Kidney tubule cell (primary cell): ENCODE results near the gene BEST1.
"Not testable (repeated sequence)": the region's sequence is repeated elsewhere in the genome, so short reads cannot be mapped to it uniquely, and the experiment has no call there.

Experiments used
- DNase-seq: peaks from one replicate; pipeline ENCODE4 v3.0.0-alpha.2; 2018; ENCODE audit warnings: low spot score

Gene BEST1

DNA sequence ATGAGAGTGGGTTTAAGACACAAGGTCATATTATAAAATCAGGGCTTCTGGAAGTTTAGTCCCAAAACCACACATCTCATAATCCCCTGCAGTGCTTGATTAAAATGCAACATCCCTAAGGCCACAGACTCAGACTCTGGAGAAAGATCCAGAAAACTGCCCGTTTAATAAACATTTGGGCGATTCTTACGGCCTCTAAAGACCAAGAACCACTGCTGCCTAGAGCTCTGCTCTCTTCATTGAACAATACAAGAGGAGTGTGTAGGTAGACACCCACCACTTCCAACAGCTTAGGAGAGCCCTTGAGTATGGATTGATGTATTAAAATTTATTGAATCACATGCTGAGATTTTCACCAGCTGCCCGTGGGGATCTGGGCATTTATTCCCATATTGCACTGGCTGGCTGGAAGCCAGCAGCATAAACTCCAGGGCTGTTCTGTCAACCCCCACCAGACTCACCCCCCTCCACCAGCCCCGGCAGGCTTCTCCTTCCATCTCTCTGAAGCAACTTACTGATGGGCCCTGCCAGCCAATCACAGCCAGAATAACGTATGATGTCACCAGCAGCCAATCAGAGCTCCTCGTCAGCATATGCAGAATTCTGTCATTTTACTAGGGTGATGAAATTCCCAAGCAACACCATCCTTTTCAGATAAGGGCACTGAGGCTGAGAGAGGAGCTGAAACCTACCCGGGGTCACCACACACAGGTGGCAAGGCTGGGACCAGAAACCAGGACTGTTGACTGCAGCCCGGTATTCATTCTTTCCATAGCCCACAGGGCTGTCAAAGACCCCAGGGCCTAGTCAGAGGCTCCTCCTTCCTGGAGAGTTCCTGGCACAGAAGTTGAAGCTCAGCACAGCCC lies 749 bp upstream of the BEST1 start:
- peak; percentile 35 for DNase-seq

DNA sequence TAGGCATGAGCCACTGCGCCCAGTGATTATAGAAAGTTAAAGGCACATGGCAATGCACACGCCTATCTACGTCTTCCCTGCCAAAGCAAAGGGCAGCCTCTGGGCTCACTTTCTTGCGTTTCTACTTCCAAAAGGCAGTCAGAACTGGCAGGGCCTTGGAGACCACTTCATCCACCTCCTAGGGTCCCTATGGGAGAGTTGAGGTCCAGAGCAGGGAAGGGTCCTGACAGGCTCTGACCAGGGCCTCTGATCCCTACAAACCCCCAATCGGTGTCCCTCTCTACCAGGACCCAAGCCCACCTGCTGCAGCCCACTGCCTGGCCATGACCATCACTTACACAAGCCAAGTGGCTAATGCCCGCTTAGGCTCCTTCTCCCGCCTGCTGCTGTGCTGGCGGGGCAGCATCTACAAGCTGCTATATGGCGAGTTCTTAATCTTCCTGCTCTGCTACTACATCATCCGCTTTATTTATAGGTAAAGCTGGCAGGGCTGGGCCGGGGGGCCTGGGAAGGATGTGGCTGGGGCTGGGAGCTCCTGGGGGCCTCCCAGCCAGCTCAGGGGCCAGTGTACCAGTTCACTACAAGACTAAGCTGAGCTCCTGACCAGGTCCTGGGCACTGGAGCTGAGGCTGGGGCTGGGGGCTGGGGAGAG lies 1.5 kb downstream of the BEST1 start:
- no peak for DNase-seq

DNA sequence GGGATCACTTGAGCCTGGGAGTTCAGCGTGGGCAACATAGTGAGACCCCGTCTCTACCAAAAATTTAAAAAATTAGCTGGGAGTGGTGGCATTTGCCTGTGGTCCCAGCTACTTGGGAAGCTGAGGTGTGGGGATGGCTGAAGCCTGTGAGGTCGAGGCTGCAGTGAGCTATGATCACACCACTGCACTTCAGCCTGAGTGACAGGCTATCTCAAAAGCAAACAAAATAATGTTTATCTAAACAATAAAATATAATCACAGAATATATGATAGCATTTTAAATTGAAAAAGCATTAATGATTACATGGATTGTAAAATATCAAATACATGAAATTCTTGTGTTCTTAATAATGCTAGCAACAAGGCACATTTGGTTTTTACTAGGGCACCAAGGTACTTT lies 2.7 kb downstream of the BEST1 start:
- DNase-seq: no peak

DNA sequence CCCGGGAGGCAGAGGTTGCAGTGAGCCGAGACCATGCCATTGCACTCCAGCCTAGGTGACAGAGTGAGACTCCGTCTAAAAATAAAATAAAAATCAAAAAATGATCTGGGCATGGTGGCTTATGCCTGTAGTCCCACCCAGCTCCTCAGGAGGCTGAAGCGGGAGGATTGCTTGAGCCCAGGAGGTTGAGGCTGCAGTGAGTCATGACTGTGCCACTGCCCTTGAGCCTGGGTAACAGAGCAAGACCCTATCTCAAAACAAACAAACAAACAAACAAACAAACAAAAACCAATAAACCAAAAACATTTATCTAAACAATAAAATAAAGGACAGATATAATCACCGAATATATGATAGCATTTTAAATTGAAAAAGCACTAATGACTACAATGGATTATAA lies 3.5 kb downstream of the BEST1 start:
- not testable (repeated sequence) for DNase-seq

DNA sequence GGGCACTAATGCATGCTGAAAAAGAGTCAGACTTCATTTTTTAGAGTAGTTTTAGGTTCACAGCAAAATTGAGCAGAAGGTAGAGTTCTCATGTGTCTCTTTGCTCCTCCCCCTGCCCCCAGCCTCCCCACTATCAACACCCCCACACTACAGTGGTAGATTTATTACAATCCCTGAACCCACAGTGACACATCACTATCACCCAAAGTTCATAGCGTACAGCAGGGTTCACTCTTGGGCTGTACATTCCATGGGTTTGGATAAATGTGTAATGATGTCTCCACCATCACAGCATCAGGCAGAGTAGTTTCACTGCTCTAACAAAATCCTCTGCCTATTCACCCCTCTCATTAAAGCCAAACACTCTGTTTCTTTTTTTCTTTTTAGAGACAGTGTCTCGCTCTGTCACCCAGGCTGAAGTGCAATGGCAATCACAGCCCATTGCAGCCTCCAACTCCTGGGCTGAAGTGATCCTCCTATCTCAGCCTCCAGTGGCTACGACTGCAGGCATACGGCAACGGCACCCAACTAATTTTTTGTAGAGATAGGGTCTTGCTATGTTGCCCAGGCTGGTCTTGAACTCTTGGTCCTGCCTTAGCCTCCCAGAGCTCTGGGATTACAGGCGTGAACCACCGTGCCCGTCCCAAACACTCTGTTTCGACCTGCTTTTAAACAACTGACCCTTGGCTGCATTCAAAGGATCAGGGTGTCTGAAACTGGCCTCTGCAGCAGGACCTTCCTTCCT lies 4.1 kb downstream of the BEST1 start:
- no peak for DNase-seq

DNA sequence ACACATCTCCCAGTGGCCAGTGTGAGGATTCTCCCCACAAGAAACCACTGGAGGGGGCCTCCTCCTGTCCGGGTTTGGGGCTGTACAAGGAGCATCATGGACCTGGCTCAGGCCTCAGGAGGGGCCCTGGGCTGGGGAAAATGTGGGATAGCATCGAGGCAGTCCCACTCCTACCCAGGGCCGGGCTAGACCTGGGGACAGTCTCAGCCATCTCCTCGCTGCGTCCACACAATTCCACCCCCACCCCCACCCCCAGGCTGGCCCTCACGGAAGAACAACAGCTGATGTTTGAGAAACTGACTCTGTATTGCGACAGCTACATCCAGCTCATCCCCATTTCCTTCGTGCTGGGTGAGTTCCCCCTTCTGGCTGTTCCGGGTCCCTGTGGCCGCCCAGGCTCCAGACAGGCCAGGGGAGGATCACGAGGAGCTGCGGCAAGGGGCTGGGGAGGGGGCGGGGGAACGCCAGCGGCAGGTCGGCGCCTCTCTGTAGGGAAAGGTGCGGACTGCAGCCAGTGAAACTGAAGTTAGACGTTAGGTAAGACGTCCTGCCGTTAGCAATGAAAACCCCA lies 4.8 kb downstream of the BEST1 start:
- DNase-seq: peak; percentile 54

DNA sequence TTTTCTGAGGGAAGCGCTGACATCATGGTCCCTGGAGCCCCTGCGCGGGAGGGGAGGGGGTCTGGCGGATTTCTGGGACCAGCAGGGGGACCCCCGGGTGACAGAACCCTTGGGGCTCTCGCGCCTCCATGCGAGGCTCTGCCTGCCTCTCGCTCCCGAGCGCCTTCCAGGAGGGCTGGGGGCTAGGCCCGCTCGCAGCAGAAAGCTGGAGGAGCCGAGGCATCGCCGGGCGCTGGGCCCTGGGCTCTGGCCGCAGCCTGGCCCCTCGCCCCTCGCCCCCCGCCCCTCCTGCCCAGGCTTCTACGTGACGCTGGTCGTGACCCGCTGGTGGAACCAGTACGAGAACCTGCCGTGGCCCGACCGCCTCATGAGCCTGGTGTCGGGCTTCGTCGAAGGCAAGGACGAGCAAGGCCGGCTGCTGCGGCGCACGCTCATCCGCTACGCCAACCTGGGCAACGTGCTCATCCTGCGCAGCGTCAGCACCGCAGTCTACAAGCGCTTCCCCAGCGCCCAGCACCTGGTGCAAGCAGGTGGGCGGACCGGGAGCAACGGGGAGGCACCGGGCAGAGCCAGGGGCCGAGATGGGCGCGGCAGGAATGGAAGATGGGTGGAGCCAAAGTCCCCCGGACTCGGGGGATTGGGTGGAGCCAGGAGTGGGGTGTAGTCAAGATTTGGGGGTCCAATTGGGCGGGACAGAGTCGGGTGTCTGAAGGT lies 5.4 kb downstream of the BEST1 start:
- DNase-seq: no peak

DNA sequence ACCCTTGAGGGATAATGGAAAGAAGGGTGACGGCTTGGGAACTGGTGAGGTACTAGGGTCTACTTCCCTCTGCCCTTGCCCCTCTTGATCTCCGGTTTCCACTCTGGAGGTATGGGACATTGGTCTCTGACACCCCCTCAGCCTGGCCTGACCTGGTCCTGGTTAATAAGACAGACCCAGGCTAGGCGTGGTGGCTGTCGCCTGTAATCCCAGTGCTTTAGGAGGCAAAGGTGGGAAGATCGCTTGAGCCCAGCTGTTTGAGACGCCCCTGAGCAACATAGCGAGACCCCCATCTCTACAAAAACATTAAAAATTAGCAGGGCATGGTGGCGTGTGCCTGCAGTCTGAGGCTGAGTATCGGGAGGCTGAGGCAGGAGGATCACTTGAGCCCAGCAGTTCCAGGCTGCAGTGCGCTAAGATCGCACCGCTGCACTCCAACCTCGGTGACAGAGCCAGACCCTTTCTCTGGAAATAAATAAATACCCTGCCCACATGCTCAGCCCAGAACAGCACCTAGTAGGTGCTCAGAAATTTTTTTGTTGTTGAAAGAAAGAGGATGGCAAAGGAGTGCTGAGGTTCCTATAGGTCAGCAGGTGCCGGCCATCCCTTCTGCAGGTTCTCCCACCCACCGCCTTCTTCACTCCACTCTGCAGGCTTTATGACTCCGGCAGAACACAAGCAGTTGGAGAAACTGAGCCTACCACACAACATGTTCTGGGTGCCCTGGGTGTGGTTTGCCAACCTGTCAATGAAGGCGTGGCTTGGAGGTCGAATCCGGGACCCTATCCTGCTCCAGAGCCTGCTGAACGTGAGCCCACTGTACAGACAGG lies 6.3 kb downstream of the BEST1 start:
- DNase-seq: no peak

DNA sequence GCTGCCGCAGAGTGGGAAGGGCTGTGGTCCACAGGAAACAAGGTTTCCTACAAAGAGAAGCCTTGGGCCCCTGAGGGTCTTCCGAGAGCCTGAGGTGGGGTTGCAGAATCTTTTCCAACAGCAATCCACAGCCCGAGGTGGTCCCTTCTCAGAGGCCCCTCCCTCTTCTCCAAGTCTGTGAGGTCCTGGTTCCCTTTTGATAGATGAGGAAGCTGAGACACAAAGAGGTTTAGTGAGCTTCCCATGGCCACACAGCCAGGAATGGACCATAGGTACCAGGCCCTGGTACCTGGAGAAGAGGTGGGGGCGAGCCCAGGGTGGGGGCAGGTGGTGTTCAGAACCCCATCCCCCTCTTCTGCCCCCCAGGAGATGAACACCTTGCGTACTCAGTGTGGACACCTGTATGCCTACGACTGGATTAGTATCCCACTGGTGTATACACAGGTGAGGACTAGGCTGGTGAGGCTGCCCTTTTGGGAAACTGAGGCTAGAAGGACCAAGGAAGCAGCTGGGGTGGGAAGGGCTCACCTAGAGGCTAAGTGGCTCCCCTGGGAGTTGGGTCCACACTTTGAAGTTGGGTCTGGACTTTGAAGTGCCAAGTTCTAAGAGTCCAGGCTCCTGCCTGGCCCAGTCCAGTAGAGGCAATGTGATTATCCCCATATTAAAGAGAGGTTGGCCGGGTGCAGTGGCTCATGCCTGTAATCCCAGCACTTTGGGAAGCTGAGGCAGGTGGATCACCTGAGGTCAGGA lies 7.0 kb downstream of the BEST1 start:
- no peak for DNase-seq

DNA sequence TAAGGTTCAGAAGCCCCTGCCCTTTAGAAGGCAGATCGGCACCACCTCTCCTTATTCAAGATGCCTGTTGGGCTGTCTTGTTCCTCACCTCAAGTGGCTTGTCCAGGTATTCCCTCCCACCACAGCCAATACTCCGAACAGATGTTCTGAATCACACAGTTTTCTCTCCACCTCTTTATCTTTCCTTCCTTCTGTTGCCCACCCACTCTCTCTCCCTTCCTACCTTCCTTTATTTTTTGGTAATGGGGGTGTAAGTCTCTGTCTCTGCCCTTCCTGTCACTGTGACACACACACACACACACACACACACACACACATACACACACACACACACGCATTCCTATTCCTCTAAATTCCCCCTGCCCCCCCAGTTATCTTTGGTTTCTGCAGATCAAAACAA lies 8.4 kb downstream of the BEST1 start:
- DNase-seq: no peak

DNA sequence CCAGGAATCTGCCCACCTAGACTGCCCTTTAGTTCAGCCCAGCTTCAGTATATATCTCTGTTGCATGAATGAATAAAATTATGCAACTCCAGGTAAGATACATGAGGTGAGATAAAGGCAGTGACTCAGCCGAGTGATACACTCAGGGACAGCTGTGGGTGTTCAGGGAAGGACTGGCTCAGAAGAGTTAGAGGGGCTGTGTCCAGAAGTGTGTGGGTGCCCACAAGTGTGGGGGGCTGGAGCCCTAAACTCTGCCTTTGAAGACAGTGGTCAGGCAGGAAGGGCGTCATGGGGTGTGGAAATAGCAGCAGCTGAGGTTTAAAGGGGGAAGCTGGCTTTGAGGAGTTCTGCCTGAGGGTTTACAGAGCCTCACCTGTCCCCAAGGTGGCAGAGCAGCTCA lies 9.0 kb downstream of the BEST1 start:
- no peak for DNase-seq

DNA sequence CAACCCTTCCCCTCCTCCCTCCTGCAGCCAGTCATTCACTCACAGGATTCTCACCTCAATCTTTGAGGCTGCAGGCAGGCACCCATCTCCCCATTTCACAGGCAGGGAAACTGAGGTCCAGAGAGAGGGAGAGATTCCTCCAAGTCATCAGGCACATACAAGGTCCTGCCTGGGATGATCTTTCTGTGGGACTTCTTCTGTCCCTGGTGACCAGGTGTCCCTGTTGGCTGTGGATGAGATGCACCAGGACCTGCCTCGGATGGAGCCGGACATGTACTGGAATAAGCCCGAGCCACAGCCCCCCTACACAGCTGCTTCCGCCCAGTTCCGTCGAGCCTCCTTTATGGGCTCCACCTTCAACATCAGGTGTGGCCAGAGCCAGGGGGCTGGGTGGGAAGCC lies 9.5 kb downstream of the BEST1 start:
- DNase-seq: no peak

DNA sequence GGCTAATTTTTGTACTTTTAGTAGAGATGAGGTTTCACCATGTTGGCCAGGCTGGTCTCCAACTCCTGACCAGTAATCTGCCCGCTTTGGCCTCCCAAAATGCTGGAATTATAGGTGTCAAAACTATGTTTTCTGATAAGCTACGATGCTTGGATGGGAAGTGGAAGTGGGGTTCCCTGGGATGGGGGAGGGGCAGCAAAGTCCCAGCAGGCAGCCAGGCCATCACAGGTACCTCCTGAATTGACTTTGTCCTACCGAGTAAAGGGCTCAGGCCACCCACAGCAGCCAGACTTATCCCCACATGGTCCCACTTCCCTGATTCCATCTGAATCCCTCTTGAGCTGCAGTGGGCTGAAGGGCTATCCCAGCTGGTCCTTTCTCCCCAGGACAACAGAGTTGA lies 10.4 kb downstream of the BEST1 start:
- no peak for DNase-seq

DNA sequence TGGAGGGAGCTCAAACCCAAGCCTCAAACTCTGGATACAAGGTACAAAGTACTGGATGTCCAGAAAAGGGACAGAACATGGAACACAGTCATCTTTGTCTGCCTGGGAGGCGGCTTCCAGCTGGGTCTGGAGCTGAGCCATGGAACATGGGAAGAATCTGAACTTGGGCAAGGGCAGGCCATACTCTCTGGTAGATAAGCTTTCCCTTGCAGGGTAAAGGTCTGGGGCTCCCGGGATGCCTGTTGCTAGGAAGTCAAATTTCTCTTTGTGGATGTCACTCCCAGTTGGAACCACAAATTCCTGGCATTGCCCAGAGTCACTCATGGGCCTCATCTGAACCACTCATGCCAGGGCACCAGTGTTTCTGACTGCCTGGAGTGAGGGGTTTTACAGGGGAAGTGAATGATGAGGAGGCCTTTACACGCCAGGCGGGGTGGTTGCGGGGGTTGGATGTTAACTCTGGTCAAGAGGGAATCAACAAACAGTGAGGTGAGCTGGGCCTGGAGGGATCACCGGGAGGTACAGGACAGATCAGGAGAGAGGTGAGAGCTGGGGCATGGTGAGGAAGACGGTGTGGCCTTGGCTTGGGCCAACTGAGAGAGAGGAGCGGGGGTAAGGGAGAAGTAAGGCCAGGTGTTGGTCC lies 11.5 kb downstream of the BEST1 start:
- peak; percentile 92 for DNase-seq

DNA sequence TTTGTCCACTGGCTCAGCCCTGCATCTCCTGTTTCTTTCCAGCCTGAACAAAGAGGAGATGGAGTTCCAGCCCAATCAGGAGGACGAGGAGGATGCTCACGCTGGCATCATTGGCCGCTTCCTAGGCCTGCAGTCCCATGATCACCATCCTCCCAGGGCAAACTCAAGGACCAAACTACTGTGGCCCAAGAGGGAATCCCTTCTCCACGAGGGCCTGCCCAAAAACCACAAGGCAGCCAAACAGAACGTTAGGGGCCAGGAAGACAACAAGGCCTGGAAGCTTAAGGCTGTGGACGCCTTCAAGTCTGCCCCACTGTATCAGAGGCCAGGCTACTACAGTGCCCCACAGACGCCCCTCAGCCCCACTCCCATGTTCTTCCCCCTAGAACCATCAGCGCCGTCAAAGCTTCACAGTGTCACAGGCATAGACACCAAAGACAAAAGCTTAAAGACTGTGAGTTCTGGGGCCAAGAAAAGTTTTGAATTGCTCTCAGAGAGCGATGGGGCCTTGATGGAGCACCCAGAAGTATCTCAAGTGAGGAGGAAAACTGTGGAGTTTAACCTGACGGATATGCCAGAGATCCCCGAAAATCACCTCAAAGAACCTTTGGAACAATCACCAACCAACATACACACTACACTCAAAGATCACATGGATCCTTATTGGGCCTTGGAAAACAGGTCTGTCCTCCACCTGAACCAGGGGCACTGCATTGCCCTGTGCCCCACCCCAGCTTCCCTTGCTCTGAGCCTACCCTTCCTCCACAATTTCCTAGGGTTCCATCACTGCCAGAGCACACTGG lies 12.3 kb downstream of the BEST1 start:
- no peak for DNase-seq

DNA sequence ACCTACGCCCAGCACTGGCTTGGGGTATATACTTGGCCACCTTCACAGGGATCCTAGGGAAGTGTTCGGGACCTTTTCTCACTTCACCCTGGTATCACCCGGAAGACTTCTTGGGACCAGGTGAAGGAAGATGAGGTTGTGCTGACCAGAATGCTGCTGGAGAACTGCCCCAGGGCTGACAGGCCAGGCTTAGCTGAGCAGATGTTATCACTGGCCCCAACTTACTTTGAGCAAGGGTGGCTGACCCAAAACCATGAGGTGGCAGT lies 12.8 kb downstream of the BEST1 start:
- DNase-seq: no peak

DNA sequence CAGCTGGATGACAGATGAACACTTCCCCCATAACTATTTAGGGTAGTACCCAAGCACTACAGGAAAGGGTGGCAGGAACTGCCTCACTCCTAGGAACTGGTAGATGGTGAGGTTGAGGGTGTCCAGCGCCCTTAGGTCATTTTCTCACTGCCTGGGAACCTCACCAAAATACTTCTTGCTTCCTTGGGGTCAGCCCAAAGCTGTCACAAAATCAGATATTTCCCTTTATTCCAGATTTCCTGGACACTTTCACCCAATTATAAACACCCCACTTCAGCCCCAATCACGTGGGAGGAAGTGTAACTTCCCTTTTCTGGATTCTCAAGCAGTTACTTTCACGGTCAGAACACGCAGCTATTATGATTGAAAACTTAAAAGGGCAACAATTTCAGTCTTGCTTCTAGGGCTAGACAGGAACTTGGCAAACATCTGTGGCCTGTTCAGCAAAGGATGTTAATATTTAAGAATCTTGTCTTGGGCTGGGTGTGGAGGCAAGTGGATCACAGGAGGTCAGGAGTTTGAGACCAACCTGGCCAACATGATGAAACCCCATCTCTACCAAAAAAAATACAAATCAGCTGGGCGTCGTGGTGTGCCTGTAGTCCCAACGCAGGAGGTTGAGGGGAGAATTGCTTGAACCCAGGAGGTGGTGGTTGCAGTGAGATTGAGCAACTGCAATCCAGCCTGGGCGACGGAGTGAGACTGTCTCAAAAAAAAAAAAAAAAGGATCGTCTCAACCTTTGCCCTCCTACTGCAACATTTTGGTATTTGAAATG lies 13.3 kb downstream of the BEST1 start:
- peak; percentile 73 for DNase-seq

DNA sequence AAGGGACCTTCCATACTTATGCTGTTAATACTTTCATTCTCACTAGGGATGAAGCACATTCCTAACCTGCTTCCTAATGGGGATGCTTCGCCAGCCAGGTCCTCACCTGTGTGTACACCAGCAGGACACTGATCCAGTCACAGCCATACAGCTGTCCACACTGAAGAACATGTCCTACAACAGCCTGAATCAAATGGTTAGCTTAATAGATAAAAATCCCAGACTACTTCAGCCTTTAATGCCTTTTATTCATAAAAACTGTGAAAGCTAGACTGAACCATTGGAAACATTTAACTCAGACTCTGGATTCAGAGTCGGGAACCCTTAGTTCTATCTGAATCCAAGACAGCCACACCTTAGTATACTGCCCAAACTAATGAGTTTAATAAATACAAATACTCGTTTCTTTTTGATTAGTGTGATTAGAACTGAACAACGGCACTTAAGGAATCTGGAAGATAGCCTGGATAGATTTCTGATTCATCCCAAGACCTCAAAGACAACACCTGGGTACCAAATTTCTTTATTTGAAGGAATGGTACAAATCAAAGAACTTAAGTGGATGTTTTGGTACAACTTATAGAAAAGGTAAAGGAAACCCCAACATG lies 14.0 kb downstream of the BEST1 start:
- DNase-seq: no peak
